GM19351 (cell line): ENCODE measurements around the gene PLCH2.

Experiments
- ATAC-seq: cut with Tn5 transposase; IDR thresholded peaks from one replicate; pipeline ENCODE4 v1.9.1; 2021; ENCODE audit warnings: mild to moderate bottlenecking, moderate library complexity; ENCODE audit not compliant: unreplicated experiment

PLCH2 gene

DNA sequence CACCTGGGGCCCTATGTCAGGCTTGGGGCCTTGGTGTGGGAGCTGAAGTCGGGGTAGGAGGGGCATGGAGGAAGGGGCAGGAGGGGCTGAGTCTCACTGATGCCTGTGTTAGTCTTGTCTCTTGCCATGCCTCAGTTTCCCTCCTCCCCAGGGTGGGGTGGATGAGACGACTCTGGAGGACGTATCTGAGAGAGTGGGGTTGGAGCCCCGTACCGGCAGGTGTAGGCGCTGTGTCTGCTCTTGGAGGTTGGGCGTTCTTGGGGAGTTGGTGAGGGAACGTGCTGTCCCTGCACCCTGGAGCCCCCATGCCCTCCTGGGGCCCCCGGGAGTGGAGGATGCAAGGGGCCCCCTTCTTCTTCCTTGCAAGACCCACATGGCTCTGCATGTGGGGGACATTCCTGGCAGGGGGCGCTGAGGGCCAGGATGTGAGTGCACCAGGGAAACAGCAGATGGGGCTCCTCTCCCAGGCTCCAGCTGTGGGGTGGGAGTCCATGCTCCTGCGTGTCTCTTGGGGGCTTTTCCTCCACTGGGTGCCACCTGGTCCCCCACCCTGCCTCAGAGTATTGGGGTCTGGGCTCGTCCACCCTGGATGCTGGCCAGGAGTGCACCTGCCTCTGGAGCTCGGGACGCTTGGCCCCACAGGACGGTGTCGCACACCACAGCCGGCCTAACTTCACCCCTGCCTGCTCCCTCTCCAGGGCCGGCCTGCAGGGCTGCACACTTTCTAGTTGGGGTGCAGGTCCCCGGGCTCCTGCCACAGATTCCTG, 78.7 kb downstream of the PLCH2 start:
- ATAC-seq = no peak
